Activated CD8-positive, alpha-beta memory T cell treated with anti-CD3 and anti-CD28 coated beads, Interleukin-2, amount 50 U/mL, for 24 hours (primary cell): ENCODE measurements around the gene ARSG.
"Not testable (repeated sequence)": the region's sequence is repeated elsewhere in the genome, so short reads cannot be mapped to it uniquely, and the experiment has no call there.

Source experiments
- DNase-seq: peaks from one replicate; pipeline ENCODE4 v3.0.0-alpha.2; 2020; ENCODE audit errors: extremely low read depth

ARSG gene

DNA sequence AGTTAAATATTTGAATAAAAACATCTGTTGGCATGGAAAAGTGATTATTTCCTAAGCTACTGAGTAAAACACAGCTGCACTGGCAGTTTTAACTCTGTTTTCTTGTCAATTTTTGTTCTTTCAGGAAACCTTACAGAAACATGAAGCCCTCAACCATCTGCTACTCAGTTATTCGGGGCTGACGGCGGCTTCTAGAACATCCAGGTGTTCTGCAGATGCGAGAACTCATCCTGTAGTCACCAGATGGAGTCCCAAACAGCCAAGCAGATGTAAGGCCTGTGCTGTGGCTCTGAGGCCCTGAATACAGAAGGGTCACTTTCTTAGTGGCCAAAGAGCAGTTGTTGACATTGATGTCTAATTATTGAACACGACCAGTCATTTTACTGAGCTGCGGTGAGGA, 15.5 kb downstream of the ARSG start:
- DNase-seq: no peak

DNA sequence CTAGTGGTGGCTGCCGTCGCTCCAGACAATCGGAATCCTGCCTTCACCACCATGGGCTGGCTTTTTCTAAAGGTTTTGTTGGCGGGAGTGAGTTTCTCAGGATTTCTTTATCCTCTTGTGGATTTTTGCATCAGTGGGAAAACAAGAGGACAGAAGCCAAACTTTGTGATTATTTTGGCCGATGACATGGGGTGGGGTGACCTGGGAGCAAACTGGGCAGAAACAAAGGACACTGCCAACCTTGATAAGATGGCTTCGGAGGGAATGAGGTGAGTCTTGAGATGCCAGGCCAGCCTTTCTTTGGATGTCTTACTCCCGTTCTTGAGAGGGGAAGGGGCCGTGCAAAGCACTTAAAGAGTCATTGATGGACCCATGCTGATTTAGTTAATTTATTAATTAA, 16.1 kb downstream of the ARSG start:
- no peak for DNase-seq

GRCh38 chr17:68308486-68308885, 17.2 kb downstream of the ARSG start:
- DNase-seq: not testable (repeated sequence)

GRCh38 chr17:68309066-68309670, 17.9 kb downstream of the ARSG start:
- not testable (repeated sequence) for DNase-seq

- no peak for DNase-seq
Measured at GRCh38 chr17:68310152-68310551, 18.9 kb downstream of the ARSG start.

DNA sequence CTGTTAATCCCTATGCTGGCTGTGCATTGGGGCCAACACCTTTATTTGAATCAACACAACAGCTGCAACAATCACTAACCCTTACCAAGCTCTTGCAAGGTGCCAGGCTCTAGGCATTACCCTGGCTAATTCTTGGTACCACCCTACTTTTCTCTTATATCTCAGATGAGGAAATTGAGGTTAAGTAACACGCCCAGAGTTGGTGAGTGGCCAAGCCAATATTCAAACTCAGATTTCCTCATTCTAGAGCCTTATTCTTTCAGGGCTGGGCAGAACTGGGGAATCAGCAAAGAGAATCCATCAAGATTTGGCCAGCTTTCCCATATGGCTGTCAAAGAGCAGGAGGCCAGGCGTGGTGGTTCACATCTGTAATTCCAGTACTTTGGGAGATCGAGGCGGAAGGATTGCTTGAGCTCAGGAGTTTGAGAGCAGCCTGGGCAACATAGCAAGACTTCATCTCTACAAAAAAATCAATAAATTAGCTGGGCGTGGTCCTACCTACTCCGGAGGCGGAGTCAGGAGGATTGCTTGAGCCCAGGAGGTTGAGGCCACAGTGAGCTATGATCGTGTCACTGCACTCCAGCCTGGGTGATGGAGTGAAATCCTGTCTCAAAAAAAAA, 23.7 kb downstream of the ARSG start:
- DNase-seq: no peak

GRCh38 chr17:68315930-68316329, 24.6 kb downstream of the ARSG start:
- no peak for DNase-seq

- DNase-seq: no peak
Measured at GRCh38 chr17:68317458-68317857, 26.2 kb downstream of the ARSG start.

DNA sequence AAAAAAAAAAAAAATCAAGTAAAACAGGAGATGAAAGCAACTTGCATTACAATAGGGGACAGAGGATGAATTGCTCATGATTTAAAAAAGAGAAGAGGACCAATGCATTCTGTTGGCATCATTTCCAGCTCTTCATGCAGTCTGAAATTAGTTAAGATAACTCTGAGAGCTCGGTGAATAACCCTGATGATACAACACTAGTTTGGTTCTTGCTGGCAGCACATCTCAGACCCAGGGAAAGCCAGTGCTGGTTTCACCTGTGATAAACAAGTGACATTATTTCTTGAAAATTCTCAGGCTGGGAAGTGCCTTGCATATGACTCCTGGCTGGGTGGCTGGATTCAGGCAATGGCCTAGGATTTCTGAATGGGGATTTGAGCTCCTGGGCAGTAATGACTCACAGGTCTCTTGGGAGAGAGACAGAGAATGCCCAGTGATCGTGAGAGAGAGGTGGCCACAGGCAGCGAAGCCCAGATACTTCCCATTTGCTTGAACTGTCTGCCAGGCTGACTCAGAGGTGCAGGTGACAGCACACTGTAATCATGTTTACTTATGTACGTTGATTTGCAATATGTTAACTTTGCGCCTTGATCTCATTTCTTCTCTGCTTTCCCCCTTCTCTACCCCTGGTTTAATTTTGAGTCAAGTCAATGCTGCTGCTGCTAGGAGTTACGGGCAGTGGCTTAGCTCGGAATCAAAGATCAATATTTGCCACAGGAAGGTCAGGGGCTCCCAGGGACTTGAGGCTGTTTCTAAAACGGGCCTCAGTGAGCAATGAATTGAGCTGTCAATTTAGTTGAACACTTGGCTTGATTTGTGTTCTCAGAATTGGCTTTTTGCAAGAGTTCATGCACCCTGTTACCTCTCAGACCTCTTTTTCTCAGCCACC, 27.1 kb downstream of the ARSG start:
- DNase-seq: no peak

- no peak for DNase-seq
Measured at GRCh38 chr17:68319410-68320162, 28.3 kb downstream of the ARSG start.

GRCh38 chr17:68320311-68320865, 29.1 kb downstream of the ARSG start:
- DNase-seq: no peak

DNA sequence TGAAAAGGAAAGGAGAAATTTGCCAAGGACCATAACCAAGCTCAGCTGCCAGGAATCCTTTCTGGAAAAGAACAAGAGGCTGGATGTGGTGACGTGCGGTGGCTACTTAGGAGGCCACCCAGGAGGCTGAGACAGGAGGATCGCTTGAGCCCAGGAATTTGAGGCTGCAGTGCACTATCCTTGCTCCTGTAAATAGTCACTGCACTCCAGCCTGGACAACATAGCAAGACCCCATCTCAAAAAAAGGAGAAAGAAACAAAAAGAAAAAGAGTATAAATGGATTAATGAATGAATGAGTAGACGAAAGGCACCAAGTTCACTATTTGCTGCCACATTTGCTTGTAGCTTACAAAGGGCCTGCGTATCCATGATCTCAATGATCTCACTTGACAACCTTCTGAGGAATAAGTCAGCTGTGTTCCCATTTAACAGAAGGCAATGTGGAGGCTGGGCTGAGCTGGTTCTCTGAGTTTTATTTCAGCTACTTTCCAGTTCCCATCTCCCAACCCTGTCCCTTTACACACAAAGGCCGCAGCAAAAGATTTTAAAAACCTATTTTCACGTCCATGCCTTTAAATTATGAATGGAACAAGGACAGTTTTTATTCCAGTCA, 29.8 kb downstream of the ARSG start:
- DNase-seq: no peak

DNA sequence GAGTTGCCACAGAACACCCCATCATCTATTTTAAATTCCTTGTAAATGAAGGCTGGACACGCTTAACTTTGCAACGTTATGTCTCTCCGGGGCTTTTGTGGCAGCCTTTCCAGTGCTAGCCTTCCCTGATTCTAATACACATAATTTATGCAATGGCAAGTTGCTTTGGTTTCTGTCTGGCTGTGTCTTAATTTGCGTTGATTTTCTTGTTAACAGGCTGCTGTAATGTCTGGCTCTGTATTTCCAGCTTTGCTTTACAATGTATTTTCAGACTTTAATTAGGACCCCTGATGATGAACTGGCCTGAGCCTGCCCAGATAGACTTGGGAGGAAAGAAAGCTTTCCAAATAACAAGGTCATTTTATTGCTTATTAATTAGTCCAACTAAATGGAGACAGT, 30.3 kb downstream of the ARSG start:
- DNase-seq: no peak

GRCh38 chr17:68322630-68323029, 31.3 kb downstream of the ARSG start:
- DNase-seq: no peak

GRCh38 chr17:68324114-68324513, 32.8 kb downstream of the ARSG start:
- no peak for DNase-seq

- no peak for DNase-seq
Measured at GRCh38 chr17:68324654-68325336, 33.5 kb downstream of the ARSG start.

DNA sequence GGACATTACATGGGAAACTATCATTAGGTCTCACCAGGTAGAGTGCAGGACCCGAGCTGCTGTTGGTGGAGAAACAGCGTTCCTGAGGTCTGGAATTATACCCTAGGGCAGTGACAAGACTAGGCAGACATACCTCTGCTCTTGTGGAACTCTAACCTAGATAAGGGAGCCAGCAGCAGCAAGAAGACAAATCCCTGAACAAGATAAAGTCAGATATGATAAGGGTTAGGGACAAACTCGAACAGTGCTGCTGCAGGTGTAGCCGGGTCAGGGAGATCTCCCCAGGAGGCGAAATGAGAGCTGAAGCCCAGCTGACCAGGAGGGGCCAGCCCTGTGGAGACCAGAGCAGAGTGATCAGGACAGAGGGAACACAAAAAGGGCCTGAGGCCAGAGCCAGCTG, 34.7 kb downstream of the ARSG start:
- DNase-seq: no peak

DNA sequence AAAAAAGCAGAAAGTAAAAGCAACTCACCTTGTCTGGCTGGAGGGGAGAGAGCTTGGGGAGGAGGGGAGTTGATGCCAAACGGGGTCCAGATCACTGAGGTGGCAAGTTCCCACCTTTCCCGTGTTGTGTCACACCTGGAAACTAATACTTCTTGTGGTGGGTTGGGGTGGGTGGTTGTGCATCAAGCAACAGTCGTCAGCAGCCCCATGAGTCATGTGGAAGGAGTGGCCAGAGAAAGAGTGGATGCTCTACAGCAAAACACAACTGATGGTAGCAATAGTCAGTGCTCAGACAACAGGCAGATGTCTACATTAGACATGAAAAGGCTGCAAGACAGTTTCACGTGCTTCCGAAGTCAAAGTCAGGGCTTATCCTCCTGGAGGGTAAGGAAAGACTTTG, 35.4 kb downstream of the ARSG start:
- no peak for DNase-seq

DNA sequence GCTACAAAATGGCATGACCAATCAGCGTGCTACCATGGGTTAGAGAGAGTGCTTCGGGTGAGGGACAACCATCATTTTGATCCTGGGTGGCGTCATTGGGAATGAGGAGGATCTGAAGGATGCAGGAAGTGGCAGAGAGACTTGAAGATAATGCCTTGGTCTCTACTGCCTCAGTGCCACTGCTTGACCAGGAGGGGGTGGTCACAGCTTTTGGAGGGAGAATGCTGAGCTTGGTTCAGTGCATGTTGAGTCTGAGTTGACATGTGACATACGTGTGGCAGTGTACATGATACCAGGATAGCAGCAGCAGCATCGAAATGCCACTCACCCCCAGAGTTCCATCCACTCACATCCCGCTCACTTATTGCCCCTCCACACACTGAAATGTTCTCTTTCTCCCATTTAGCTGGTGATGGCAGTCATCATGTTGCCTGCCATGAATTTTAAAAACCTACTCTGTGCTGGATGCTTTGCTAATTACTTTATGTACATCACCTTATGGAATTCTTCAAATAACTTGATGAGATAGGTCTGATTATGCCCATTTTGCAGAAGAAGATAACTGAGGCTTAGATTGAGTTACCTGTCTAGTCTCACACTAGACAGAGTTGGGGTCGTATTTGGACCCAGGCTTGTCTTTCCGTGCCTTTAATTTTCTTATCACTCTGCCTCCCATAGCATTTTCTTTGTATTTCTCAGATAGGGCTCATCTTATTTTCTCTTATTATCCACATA, 36.7 kb downstream of the ARSG start:
- DNase-seq: no peak

DNA sequence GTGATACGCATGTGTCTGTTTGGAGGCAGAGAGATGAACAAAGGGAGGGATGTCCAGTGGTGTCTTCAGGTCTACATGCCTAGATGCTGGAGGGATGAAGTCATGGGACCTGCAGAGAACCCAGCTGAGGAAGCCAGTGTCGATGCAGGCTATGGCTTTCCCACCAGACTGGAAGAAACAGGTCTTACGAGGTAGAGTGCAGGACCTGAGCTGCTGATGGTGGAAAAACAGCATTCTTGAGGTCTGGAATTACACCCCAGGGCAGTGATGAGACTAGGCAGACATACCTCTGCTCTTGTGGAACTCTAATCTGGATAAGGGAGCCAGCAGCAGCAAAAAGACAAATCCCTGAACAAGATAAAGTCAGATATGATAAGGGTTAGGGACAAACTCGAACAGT, 37.4 kb downstream of the ARSG start:
- DNase-seq: no peak
